ENCODE measurements around the gene SOX30.
"Not testable (repeated sequence)": the region's sequence is repeated elsewhere in the genome, so short reads cannot be mapped to it uniquely, and the experiment has no call there.

Gene SOX30

DNA sequence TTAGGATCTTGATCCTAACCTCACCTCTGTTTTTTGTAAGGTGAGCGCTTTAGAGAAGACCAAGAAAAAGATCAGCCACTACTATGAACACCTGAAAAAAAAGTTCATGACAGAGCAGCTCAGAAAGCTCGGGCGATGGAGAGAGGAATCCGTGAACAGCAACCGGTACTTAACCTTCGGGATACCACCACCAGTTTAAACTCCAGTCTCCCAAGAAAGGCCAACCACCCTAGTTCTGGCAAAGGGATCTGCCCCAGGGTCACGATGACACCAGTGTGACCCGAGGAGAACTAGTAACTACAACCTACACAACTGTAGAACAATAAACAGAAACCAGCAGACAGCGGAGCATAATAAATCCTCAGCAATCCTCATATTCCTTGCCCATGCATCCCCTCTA is 27.6 kb upstream of the SOX30 start:
- H3K9ac ChIP-seq (ENCODE audit: low read length), result no peak overlapping the region
- H3K36me3 ChIP-seq (ENCODE audit: control insufficient read depth, insufficient read depth, low read length), result no peaks in the 10 kb centered on the region
- H3K27me3 ChIP-seq (ENCODE audit: control insufficient read depth, insufficient read depth, low read length), result no peaks in the 10 kb centered on the region
- H3K4me1 ChIP-seq (ENCODE audit: control insufficient read depth, insufficient read depth, low read length), result no peaks in the 10 kb centered on the region
- H3K27ac ChIP-seq (ENCODE audit: low read depth, low read length), result no peak overlapping the region
- no peak overlapping the region for H3K4me3 ChIP-seq (ENCODE audit: low read depth, low read length)
- H3K9me3 ChIP-seq (ENCODE audit: control insufficient read depth, insufficient read depth, low read depth, low read length), result no peaks in the 10 kb centered on the region

- H3K36me3 ChIP-seq (ENCODE audit: control insufficient read depth, insufficient read depth, low read length), result no peaks in the 10 kb centered on the region
- no peaks in the 10 kb centered on the region for H3K4me1 ChIP-seq (ENCODE audit: control insufficient read depth, insufficient read depth, low read length)
- H3K27me3 ChIP-seq (ENCODE audit: control insufficient read depth, insufficient read depth, low read length), result peaks cover 4% of the 10 kb centered on the region
- H3K9ac ChIP-seq (ENCODE audit: low read length), result no peak overlapping the region
- H3K4me3 ChIP-seq (ENCODE audit: low read depth, low read length), result no peak overlapping the region
- H3K9me3 ChIP-seq (ENCODE audit: control insufficient read depth, insufficient read depth, low read depth, low read length), result no peaks in the 10 kb centered on the region
- H3K27ac ChIP-seq (ENCODE audit: low read depth, low read length), result no peak overlapping the region
Measured at GRCh38 chr5:157677931-157678330, 25.7 kb upstream of the SOX30 start.

GRCh38 chr5:157674351-157674750 is 22.1 kb upstream of the SOX30 start:
- not testable (repeated sequence) for H3K9ac ChIP-seq (ENCODE audit: low read length); H3K4me3 ChIP-seq (ENCODE audit: low read depth, low read length); H3K27ac ChIP-seq (ENCODE audit: low read depth, low read length); H3K4me1 ChIP-seq (ENCODE audit: control insufficient read depth, insufficient read depth, low read length); H3K36me3 ChIP-seq (ENCODE audit: control insufficient read depth, insufficient read depth, low read length); H3K9me3 ChIP-seq (ENCODE audit: control insufficient read depth, insufficient read depth, low read depth, low read length)
- H3K27me3 ChIP-seq (ENCODE audit: control insufficient read depth, insufficient read depth, low read length), result peaks cover 39% of the 10 kb centered on the region

DNA sequence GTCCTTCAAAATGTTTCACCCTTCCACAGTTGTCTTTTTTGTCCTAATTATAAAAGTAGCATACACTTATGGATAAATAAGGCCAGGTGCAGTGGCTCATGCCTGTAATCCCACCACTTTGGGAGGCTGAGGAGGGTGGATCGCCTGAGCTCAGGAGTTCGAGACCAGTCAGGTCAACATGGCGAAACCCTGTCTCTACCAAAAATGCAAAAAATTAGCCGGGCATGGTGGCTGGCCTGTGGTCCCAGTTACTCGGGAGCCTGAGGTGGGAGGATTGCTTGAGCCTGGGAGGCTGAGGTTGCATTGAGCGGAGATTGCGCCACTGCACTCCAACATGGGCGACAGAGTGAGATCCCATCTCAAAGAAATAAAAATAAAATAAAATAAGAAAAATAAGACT is 20.7 kb upstream of the SOX30 start:
- H3K27ac ChIP-seq (ENCODE audit: low read depth, low read length), result no peak overlapping the region
- H3K9me3 ChIP-seq (ENCODE audit: control insufficient read depth, insufficient read depth, low read depth, low read length), result no peaks in the 10 kb centered on the region
- H3K9ac ChIP-seq (ENCODE audit: low read length), result no peak overlapping the region
- peaks cover 10% of the 10 kb centered on the region; the same call in 1 of the 2 replicates for H3K4me1 ChIP-seq (ENCODE audit: control insufficient read depth, insufficient read depth, low read length)
- peaks cover 39% of the 10 kb centered on the region for H3K27me3 ChIP-seq (ENCODE audit: control insufficient read depth, insufficient read depth, low read length)
- H3K4me3 ChIP-seq (ENCODE audit: low read depth, low read length), result no peak overlapping the region
- H3K36me3 ChIP-seq (ENCODE audit: control insufficient read depth, insufficient read depth, low read length), result no peaks in the 10 kb centered on the region

DNA sequence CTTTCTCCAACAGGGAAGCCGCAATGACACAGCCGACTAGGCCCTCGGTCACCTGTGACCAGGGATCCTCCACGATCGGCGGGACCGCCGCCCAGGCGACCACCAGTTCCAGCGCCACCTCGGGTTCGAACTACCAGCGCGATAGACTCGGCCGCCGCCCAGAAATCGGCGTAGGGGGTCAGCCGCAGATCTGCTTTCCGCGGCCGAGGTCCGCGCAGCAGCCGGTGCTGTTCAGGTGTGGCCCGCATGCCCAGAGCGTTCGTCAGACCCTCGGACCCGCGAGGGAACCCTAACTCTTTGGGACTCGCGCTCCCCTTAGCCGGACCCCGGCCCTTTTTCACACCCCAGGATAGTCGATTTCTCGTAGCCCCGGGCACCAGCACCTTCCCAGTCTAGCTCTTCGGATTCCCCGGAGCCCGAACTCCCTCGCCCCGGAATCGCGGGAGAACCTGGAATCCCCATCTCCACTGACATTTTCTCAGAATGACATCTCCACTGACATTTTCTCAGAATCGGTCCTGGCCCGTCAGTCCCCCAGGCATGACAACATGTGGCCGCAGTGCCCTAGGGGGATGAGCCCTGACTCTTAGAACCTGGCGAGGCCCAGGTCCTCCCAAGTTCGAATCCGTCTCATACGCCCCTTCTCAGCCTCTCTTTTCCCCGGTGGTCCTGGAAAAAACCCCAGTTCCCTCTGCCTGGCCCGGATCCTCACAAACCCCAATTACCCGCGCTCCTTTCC is 19.5 kb upstream of the SOX30 start:
- Histone ChIP-seq H3K4me1 (ENCODE audit: control insufficient read depth, insufficient read depth, low read length) (peaks cover 10% of the 10 kb centered on the region; the same call in 1 of the 2 replicates), H3K9me3 (ENCODE audit: control insufficient read depth, insufficient read depth, low read depth, low read length) (no peaks in the 10 kb centered on the region), H3K27me3 (ENCODE audit: control insufficient read depth, insufficient read depth, low read length) (peaks cover 39% of the 10 kb centered on the region), H3K36me3 (ENCODE audit: control insufficient read depth, insufficient read depth, low read length) (no peaks in the 10 kb centered on the region), H3K9ac (ENCODE audit: low read length) (peak overlapping the region; percentile 32), H3K4me3 (ENCODE audit: low read depth, low read length) (peak overlapping the region; percentile 84), H3K27ac (ENCODE audit: low read depth, low read length) (no peak overlapping the region)

DNA sequence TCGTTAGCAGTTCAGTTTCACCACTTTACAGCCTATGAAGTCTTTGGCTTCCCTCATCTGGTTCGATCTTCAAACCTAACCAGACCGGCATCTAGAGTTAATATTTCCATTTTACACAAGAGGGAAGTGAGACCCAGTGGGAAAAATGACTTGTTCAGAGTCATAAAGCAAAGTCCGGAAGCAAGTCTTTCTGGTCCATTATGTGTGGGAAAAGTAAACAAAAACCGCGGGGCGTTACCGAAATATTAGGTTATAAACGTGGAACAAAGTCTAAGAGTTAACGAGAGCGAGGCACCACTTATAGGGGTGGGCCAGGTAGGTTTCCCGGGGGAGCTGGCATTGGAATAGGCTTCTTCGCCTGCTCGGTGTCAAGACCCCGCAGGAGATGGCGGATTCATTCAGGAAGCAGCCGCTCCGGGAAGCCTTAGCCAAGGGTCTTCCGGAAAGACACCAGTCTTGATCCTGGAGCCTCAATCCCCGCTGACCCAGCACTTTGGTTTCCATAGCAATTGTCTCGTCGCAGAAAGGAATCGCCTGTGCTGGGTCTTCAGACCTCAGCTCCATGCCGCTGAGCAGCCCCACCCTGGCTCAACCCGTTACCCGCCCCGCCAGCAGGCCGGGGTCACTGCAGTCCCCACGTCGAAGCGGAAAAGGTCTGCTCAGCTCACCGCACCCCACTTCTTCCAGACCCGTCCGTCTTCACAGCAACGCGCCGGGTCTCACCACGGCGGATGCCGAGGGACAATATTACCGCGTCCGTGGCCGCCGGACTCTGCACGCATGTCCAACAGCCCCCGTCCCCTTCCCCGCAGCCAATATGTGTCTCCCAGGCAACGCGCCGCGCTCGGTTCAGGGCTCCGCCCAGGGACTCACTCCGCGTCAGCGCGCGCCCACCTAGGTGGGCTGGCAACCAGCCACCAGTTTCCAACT is 18.7 kb upstream of the SOX30 start, which contains the start of gene C5orf52:
TSS of gene C5orf52 (plus strand) at position 872 of the 930 bp plus-strand sequence. CDS start 82 bp downstream, outside the sequence.
- Histone ChIP-seq H3K36me3 (ENCODE audit: control insufficient read depth, insufficient read depth, low read length) (no peaks in the 10 kb centered on the region), H3K9ac (ENCODE audit: low read length) (peak within 1 kb of the TSS; percentile 32), H3K9me3 (ENCODE audit: control insufficient read depth, insufficient read depth, low read depth, low read length) (no peaks in the 10 kb centered on the region), H3K4me3 (ENCODE audit: low read depth, low read length) (peak within 1 kb of the TSS; percentile 84), H3K4me1 (ENCODE audit: control insufficient read depth, insufficient read depth, low read length) (peaks cover 10% of the 10 kb centered on the region; the same call in 1 of the 2 replicates), H3K27me3 (ENCODE audit: control insufficient read depth, insufficient read depth, low read length) (peaks cover 39% of the 10 kb centered on the region), H3K27ac (ENCODE audit: low read depth, low read length) (no peak within 1 kb of the TSS)

- H3K27ac ChIP-seq (ENCODE audit: low read depth, low read length), result no peak overlapping the region
- H3K4me3 ChIP-seq (ENCODE audit: low read depth, low read length), result no peak overlapping the region
- H3K9ac ChIP-seq (ENCODE audit: low read length), result no peak overlapping the region
Measured at GRCh38 chr5:157669701-157670097, 17.5 kb upstream of the SOX30 start.

GRCh38 chr5:157668356-157668755 is 16.1 kb upstream of the SOX30 start:
- no peaks in the 10 kb centered on the region for H3K36me3 ChIP-seq (ENCODE audit: control insufficient read depth, insufficient read depth, low read length)
- peaks cover 10% of the 10 kb centered on the region; the same call in 1 of the 2 replicates for H3K4me1 ChIP-seq (ENCODE audit: control insufficient read depth, insufficient read depth, low read length)
- no peak overlapping the region for H3K4me3 ChIP-seq (ENCODE audit: low read depth, low read length)
- H3K27ac ChIP-seq (ENCODE audit: low read depth, low read length), result no peak overlapping the region
- H3K9ac ChIP-seq (ENCODE audit: low read length), result no peak overlapping the region
- H3K9me3 ChIP-seq (ENCODE audit: control insufficient read depth, insufficient read depth, low read depth, low read length), result no peaks in the 10 kb centered on the region
- peaks cover 39% of the 10 kb centered on the region for H3K27me3 ChIP-seq (ENCODE audit: control insufficient read depth, insufficient read depth, low read length)

More at GRCh38 chr5:157669701-157670097, 17.5 kb upstream of the SOX30 start:
- Histone ChIP-seq H3K9me3 (ENCODE audit: control insufficient read depth, insufficient read depth, low read depth, low read length) (no peaks in the 10 kb centered on the region), H3K36me3 (ENCODE audit: control insufficient read depth, insufficient read depth, low read length) (no peaks in the 10 kb centered on the region), H3K27me3 (ENCODE audit: control insufficient read depth, insufficient read depth, low read length) (peaks cover 39% of the 10 kb centered on the region), H3K4me1 (ENCODE audit: control insufficient read depth, insufficient read depth, low read length) (peaks cover 10% of the 10 kb centered on the region; the same call in 1 of the 2 replicates)

GRCh38 chr5:157665467-157666070 is 13.3 kb upstream of the SOX30 start:
- H3K9ac ChIP-seq (ENCODE audit: low read length), result no peak overlapping the region
- peaks cover 9% of the 10 kb centered on the region; the same call in 1 of the 2 replicates for H3K9me3 ChIP-seq (ENCODE audit: control insufficient read depth, insufficient read depth, low read depth, low read length)
- no peak overlapping the region for H3K27ac ChIP-seq (ENCODE audit: low read depth, low read length)
- H3K27me3 ChIP-seq (ENCODE audit: control insufficient read depth, insufficient read depth, low read length), result peaks cover 11% of the 10 kb centered on the region
- no peaks in the 10 kb centered on the region for H3K36me3 ChIP-seq (ENCODE audit: control insufficient read depth, insufficient read depth, low read length)
- no peak overlapping the region for H3K4me3 ChIP-seq (ENCODE audit: low read depth, low read length)
- peaks cover 7% of the 10 kb centered on the region; the same call in 1 of the 2 replicates for H3K4me1 ChIP-seq (ENCODE audit: control insufficient read depth, insufficient read depth, low read length)

- H3K27me3 ChIP-seq (ENCODE audit: control insufficient read depth, insufficient read depth, low read length), result no peaks in the 10 kb centered on the region
Measured at GRCh38 chr5:157659868-157660660, 7.8 kb upstream of the SOX30 start.

More at GRCh38 chr5:157659868-157660660, 7.8 kb upstream of the SOX30 start:
- Histone ChIP-seq H3K4me1 (ENCODE audit: control insufficient read depth, insufficient read depth, low read length) (no peaks in the 10 kb centered on the region), H3K4me3 (ENCODE audit: low read depth, low read length) (no peak overlapping the region), H3K27ac (ENCODE audit: low read depth, low read length) (no peak overlapping the region), H3K9ac (ENCODE audit: low read length) (no peak overlapping the region), H3K36me3 (ENCODE audit: control insufficient read depth, insufficient read depth, low read length) (no peaks in the 10 kb centered on the region), H3K9me3 (ENCODE audit: control insufficient read depth, insufficient read depth, low read depth, low read length) (peaks cover 40% of the 10 kb centered on the region)

All from HUES6 (cell line).